GM18519 (cell line): ENCODE results near the gene TRAF7.

Experiments
- ATAC-seq: cut with Tn5 transposase; IDR thresholded peaks from one replicate; pipeline ENCODE4 v1.9.1; 2021; ENCODE audit warnings: mild to moderate bottlenecking, moderate library complexity; ENCODE audit not compliant: unreplicated experiment, low FRiP score

The TRAF7 gene

GRCh38 chr16:2162676-2163118 is 7.1 kb downstream of the TRAF7 start:
- no peak for ATAC-seq

- no peak for ATAC-seq
These were observed 7.8 kb downstream of the TRAF7 start for GRCh38 chr16:2163211-2163881.

GRCh38 chr16:2165861-2166260 is 10.3 kb downstream of the TRAF7 start:
- ATAC-seq: no peak

- no peak for ATAC-seq
These were observed 10.9 kb downstream of the TRAF7 start for GRCh38 chr16:2166263-2167067.

- ATAC-seq: no peak
These were observed 11.6 kb downstream of the TRAF7 start for GRCh38 chr16:2167068-2167638.

GRCh38 chr16:2170080-2170479 is 14.5 kb downstream of the TRAF7 start:
- ATAC-seq: no peak

GRCh38 chr16:2170587-2171435 is 15.2 kb downstream of the TRAF7 start:
- ATAC-seq: no peak

GRCh38 chr16:2171601-2172178 is 16.1 kb downstream of the TRAF7 start:
- ATAC-seq: no peak

GRCh38 chr16:2172688-2173335 is 17.2 kb downstream of the TRAF7 start:
- no peak for ATAC-seq

- ATAC-seq: no peak
These were observed 17.8 kb downstream of the TRAF7 start for GRCh38 chr16:2173366-2173765.

GRCh38 chr16:2173916-2174315 is 18.3 kb downstream of the TRAF7 start:
- no peak for ATAC-seq

- no peak for ATAC-seq
These were observed 19.0 kb downstream of the TRAF7 start for GRCh38 chr16:2174396-2175131.

- no peak for ATAC-seq
These were observed 19.9 kb downstream of the TRAF7 start for GRCh38 chr16:2175454-2175853.

GRCh38 chr16:2176047-2176446 is 20.5 kb downstream of the TRAF7 start:
- no peak for ATAC-seq

GRCh38 chr16:2177101-2177500 is 21.5 kb downstream of the TRAF7 start:
- ATAC-seq: no peak

GRCh38 chr16:2177561-2177960 is 22.0 kb downstream of the TRAF7 start:
- ATAC-seq: no peak

GRCh38 chr16:2178321-2179106 is 22.9 kb downstream of the TRAF7 start:
- no peak for ATAC-seq

- ATAC-seq: no peak
These were observed 23.5 kb downstream of the TRAF7 start for GRCh38 chr16:2179107-2179501.
